CD4-positive, alpha-beta T cell treated with Interleukin-10 for 1 hour (primary cell): Measurements from ENCODE around the gene KCND3.

ENCODE experiments used
- DNase-seq: peaks from one replicate; pipeline ENCODE4 v3.0.0-alpha.2; 2020

Gene KCND3

DNA sequence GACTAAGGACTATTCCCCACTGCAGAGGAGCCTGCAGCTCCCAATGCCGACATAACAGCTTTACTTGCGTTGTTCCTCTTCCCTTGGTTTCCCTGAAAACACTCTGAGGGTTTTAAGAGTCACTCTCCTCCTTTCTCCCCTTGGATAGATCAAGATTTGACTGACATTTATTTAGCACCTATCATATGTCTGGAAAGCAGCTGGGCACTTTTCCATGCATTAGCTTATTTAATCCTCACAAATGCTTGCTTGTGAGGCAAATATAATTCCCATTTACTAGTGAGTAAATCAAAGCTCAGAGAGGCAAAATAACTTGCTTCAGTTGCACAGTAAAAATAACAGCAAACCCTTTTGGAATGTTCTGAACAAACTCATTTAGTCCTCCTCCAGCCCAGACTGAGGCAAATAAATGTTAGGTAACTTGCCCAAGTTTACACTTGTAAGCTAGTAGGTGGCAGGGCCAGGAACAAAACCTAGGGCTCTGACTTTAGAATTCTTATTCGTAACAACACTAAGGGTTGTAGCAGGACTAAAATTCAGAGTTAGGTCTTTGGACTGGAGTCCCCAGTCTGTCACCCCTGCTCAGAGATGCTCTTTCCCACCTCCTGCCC is 81.4 kb downstream of the KCND3 start:
- DNase-seq: no peak

DNA sequence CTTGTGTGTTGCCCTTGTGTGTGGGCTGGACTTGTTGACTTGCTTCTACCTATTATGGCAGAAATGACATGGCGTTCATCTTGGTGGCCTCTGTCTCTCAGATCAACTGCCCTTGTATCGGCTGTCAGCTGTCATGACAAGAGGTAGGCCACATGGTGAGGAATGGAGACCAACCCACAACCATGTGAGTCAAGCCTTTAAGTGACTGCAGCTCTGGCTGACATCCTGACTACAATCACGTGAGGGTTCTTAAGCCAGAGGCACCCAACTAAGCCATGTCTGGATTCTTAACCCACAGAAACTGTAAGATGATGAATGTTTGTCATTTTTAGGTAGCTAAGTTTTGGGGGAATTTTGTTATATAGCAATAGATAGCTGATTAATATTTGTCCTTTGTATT is 82.1 kb downstream of the KCND3 start:
- no peak for DNase-seq

DNA sequence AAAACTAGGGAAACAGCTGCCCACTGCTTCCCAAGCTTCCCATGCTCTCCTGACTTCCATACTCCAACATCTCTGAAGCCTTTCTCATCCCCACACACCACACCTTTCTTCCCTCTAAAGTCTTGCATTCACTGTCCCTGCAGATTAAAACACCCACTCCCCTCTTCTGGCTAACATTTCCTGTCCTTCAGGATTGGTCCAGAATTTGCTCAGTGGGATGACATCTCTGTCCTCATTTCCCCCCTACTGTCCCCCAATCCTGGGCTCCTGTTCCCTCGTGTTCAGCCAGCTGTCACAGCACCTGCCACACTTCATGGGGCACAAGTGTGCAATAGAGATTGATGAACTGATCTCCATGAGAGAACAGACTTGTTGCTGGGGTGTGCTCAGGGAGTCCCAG is 82.7 kb downstream of the KCND3 start:
- DNase-seq: no peak

GRCh38 chr1:111906111-111906510 is 83.4 kb downstream of the KCND3 start:
- DNase-seq: no peak

DNA sequence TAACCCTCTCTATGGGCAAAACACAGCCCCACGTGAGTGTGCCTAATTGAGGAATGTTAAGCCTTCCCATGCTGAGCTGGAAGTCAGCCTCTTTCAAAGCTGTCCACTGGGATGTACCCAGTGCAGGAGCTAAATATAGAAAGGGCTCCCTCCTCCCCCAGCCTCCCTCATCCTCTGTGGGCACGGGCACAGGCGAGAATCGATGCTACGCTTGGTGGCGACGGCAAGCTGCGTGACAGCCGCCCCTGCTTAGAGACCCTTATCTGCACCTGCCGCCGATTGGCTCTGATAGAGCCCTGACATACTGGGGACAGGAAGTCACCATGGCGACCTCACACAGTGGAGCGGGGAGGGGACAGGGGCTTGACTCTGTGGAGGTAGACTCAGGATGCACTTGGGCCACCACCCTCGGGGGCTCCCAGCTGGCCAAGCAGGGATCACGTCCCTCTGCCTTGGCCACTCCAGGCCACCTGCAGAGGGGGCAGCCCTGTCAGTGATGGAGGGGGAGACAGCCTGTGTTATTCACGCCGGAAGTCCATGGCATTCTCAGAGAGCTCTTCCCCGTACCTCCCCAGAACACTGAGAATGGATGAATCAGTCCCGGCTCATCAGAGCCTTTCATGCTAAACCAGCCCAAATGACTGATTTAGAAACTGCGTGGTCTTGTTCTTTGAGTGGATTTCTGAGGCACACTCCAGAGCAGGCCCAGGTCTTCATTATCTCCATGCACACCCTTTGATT is 84.8 kb downstream of the KCND3 start:
- no peak for DNase-seq

GRCh38 chr1:111903871-111904449 is 85.5 kb downstream of the KCND3 start:
- DNase-seq: no peak

DNA sequence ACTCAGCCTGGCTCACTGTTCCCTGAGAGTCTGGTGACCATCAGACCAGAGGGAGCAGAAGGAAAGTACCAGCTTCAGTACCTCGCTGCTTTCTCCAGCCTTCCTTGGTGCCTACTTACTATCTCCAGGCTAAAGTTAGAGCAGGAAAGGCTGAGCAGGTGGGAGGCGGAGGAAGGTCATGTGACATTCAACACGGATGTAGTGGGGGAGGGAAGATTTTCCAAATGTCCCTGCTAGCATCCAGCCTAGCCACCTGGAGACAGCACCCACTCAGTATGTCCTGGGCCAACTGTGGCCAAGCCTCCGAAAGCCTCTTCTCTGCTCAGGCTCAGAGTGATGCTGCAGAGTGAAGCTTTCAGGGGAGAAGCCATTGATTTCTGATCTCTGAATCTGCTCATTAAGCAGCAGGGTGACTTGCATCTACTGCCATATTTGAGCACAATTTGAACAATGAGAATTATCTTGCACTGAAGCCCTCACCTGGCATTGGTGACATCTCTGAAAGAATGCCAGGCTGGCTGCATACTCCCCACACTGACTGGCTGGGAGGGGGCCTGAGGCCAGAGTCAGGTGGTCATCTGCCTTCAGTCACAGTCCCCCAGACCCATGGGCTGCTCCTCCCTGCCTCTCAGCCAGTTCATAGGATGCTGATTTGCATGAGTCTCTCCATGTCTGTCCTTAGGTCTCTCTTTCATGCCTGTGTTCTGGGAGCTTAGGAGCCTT is 86.2 kb downstream of the KCND3 start:
- DNase-seq: no peak

GRCh38 chr1:111895469-111895868 is 94.0 kb downstream of the KCND3 start:
- DNase-seq: no peak

- no peak for DNase-seq
Observed at GRCh38 chr1:111895017-111895416, 94.5 kb downstream of the KCND3 start.

GRCh38 chr1:111894497-111894896 is 95.0 kb downstream of the KCND3 start:
- DNase-seq: no peak

- DNase-seq: no peak
Observed at GRCh38 chr1:111891566-111891965, 97.9 kb downstream of the KCND3 start.

DNA sequence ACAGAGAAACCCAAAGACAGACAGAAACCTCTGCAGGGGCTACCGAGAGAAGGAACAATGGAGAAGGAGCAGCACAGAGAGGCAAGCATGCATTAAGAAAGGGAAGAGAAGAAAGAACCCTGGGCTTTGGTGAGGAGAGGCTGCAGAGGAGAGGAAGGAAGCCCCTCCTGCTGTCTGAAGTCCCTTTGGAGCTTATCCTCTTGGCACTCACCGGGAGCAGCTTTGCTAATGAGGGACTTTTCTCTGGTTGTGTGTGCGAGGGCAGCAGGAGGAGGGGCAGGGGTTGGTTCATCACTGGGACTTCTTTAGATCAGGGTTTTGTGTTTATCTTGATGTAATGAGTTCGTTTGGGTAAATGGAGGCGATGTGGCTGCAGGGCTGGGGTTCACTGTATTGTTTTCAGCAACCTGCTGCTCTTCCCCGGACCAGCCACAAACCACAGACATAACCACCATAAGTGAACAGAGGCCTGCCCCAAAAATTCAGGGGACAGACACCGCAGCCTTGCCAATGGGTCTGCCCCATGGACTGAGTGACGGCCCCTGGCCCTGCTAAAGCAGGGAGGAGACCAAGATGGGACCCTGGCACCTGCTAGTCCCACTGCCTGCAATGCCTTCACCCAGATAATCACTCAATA is 100.6 kb downstream of the KCND3 start:
- DNase-seq: no peak

DNA sequence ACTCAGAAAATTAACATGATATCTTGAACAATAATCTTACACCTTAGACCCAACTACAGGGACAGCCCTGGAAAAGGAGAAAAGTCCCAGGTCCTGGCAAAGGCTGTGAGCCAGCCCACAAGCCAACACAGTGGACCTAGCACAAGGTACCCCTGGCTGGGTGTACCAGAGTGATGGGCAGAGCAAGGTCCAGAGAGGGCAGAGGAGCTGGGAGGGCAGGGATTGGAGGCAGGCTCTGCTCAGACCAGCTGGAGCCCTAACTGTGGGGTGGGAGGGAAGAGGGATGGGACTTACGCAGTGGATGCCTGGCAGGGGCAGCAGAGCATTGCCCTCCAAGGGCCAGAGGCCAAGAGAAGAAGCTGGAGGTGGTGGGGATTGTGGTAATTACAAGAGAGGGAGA is 101.6 kb downstream of the KCND3 start:
- no peak for DNase-seq

DNA sequence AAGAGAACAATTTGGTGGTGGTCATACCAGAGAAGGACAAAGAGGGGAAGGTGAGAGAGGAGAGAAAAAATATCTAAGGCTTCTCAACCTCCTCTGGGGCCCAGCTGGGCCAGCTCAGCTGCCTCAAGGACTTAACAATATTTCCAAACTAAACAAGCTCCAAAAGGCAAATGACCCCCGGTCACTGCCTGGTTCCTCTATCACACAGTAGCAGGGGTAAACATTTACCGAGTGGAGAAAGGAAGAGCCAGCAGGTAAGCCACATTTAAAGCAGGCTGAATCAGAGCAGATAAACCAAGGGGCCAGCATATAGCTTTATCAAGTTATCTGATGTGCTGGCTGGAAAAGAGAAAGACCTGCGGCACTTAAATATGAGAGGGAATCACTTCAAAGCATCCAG is 102.1 kb downstream of the KCND3 start:
- DNase-seq: no peak

GRCh38 chr1:111886741-111887140 is 102.7 kb downstream of the KCND3 start:
- DNase-seq: no peak

GRCh38 chr1:111884772-111885443 is 104.6 kb downstream of the KCND3 start:
- no peak for DNase-seq

DNA sequence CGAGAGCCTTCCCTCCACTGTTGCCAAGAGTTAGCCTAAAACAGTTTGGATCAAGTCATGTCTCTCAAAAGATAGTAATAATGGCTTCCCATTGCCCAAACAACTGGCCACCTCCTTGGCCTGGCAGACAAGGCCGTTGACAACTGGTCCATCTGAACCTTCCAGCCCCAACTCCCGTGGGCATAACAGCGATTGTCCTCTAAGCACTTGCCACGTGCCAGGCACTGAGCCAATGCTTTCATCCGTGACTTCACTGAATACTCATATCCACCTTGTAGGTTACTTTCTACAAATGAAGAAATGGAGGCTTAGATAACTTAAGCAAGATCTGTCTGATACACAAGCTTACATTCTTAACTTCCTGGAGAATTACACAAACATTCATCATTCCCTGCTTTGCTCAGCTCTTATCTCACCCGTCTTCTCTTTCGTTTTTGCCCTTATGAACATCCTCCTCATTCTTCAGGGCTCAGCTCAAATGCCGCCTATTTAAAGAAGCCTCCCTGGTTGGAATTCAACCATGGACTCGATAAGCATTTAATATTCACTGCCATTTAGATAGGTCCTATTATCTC is 106.4 kb downstream of the KCND3 start:
- no peak for DNase-seq

GRCh38 chr1:111882559-111882958 is 106.9 kb downstream of the KCND3 start:
- no peak for DNase-seq

DNA sequence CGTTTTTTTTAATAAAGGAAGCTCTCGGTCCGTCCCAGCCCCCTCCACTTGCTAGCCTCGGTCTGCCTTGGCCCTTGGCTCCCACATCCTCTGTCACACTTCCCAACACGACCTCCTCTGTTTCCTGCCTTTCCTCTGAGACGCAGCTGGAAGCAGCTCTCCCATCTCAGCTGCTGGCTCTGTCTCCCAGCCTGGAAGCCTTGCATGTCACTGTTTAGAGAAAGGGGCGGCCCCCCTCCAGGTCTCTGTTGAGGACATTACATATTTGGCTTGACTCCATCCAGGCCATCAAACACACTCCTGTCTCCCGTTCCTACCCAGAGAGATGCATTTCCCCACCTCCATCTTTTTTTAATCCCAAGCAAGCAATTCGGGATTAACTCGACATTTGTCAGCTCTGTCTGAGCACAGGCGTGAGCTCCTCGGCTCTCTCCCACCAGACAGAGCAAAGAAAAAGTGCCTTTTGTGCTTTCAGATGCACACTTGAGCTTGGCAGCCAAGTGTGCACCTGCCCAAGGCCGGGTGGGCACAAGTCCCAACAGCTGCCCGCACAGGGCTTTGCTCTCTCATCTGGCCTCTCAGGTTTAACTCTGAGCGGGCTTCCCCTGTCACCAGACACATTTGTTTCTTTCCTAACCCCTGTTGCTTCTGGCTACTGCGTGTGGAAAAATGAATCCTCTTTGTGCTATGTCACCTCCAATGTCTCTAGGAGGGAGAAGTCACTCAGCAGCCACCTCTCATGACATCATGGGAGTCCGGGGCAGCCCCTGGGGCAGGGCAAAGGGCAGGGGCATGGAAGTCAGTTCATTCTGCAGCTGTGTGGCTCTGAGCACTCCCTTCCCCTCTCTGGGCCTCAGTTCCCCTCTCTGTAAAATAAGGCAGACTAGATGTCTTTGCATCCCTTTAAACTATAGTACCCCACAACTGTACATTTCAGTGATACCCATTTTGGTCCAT is 108.3 kb downstream of the KCND3 start:
- no peak for DNase-seq

- no peak for DNase-seq
Observed at GRCh38 chr1:111879081-111879480, 110.4 kb downstream of the KCND3 start.

DNA sequence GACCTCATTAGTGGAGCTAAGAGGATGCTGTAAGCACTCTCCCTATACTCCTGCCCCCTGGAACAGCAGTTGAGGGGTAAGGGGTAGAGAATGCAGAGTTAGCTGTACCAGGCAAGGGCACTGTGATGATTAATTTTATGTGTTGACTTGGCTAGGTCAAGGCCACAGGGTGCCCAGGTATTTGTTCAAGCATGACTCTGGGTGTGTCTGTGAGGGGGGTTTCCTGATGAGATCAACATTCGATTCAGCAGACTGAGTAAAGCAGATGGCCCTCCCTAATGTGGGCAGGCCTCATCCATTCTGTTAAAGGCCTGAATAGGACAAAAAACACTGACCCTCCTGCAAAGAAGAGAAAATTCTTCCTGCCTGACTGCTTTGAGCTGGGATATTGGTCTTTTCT is 110.8 kb downstream of the KCND3 start:
- DNase-seq: no peak
